ENCODE measurements around the gene E2F2.

DNA sequence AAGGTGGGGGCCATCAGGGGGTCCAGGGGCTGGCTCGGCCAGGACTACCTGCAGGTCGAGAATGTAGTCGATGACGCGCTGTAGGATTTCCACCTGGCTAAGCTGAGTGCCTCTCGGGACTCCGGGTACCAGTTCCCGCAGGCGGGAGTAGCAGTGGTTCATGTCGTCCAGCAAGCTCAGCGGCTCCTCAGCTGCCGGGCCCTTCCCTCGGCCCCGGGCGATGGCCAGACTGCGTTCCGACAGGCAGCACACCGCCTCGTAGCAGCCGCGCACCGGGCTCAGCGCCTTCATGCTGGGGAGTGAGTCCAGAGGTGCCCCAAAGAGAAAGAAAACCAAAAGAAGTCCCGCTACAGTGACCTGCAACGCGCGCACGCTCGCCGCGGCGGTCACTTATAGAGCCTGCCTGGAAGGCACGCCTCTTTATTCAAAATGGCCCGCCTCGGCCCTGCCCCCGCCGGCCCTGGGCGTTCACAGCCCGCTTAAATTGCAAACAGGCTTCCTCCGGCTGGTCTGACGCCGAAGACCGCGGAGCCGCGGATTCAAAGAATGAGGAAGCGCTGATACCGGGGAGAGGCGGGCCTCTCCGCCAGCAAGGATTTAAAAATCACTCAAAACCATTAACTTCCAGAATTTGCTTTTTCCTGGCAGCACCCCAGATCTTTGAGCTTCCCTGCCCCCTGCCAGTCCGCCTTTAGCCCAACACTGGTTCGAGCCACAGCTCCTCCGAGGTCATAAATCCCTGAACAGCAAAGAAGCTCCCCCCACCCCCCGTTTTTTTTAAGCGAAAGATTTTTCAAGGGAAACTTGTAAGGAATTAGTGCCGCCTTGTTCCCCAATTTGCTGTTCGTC lies 28.3 kb upstream of the E2F2 start, which contains the start of gene ID3:
- peak; percentile 78 to 99 (median 98) for TF ChIP-seq POLR2A (IDR thresholded peaks at IDR 0.05)
- peak in 2 of 6 experiments; percentile 10 to 11 for TF ChIP-seq CTCF (IDR thresholded peaks at IDR 0.05)
